Frontal cortex (tissue), 4 donors: ENCODE results near the gene PNCK. TPM values are rescaled to one million over a fixed set of nuclear protein-coding genes. Genes with fewer than 3 reads are reported as not detected.

Experiments used
- DNase-seq, 2 donors: peaks; one replicate each; pipeline ENCODE4 v3.0.0; 2012; ENCODE audit warnings: low spot score in 2 of 2
- FAIRE-seq: peaks from 2 replicates; lab custom pipeline; 2012; peaks lifted over from hg19 to GRCh38; lab: Jason Lieb, UNC
- total RNA-seq: library from RNA; depleted of rRNA; stranded (reverse); fragments of >200 nt; gene quantifications from one replicate; pipeline ENCODE4 v1.2.3, GENCODE V29; 2014
- donor health status: control.
- donor health status: control.
- donor health status: control.

PNCK gene
- total RNA-seq, 1 donor from 2014 or later, result 18.3 TPM

DNA sequence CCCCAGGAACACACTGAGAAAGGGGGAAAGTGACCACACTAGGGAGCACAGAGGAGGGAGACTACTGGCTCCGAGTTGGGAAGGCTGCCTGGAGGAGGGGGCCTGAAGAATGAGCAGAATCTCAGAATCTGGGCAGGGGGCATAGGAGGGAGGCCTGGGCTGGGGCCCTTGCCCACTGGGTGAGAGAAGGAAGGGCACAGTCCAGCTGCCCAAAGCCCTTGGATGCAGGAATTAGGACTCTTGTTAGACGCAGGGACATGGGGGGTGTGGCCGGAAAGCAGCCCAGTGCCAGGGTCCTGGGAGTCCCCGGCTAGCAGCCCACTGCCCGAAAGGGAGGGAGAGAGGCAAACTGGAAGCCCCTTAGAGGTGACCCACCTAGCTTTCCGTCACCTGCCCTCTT, 28.5 kb downstream of the PNCK start:
- FAIRE-seq, result no peak

DNA sequence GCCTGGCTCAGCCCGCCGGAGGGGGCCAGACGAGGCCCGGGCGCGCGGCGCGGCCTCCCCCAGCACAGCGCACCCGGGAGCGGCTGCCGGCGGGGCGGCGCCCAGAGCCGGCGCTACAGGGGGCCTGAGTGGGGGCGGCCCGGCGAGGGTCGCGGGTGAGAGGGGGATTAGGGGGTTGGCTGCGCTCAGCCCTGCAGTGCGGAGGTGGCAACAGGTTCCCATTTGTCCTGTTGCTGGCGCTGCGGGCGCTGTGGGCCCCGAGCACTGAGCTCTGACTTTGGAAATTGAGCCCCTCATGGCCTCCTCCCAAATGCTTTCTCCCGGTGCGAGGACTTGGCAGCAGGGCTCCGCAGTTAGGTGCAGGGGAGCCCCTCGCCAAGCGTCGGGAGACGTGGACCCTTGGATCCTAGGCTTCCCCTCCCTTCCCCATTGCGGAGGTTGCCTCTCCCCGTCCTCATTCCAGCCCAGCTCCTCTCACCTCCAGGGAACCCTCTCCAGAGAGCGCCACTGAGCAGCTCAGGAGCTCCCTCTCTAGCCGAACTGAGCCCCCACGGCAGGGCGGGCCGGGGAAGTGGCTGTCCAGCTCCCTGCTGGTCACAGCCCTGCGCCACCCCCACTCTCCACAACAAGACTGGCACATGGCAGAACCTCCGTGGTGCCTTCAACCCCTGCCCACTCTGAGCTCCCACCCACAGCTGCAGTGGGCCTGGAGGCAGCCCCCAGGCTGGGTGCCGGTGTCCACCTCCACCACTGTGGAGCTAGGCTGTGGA, 29.1 kb downstream of the PNCK start:
- FAIRE-seq, result no peak
- DNase-seq, result peak in 1 of 2 donors; percentile 34

More for the DNA sequence above, 28.5 kb downstream of the PNCK start:
- DNase-seq, result no peak

DNA sequence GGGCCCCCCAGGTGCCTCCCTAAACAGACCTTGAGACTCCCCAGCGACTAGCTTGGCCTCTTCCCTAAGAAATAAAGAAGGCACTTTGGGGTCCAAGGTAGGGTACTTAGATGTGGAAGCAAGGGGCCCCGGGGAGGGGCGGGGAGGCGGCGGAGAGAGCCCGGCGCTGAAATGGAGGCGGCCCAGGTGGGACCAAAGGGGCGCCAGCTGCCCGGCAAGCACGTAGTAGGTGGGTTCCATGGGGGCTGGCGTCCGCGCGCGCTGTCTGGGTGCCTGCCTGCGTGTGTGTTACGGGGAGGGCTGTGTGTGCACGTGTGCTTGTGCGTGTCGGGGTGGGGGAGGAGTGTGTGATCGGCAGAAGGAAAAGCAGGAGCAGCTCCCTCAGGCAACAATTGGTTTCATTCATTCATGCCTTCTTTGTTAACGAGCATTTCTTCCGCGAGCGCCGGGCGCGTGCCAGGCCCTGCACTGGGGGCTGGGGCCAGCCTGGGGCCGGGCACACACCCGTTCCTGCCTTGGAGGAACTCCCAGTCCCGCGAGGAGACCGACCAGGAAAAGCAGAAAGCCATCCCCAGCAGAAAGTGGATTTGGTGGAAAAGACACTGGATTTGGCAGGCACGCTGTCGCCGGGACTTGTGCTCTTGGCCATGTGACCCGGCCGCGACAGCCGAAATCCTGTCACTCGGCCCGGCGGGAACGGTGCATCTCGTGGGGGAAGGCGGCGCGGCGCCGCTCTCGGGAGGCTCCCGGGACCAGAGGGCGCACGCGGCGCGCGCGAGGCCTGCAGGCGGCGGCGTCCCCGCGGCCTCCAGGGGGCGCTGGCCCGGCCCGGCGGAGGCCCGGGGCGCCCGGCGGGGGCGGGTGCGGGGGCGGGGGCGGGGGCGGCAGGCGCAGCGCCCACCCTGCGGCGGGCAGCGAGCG, 29.9 kb downstream of the PNCK start:
- FAIRE-seq, result no peak

DNA sequence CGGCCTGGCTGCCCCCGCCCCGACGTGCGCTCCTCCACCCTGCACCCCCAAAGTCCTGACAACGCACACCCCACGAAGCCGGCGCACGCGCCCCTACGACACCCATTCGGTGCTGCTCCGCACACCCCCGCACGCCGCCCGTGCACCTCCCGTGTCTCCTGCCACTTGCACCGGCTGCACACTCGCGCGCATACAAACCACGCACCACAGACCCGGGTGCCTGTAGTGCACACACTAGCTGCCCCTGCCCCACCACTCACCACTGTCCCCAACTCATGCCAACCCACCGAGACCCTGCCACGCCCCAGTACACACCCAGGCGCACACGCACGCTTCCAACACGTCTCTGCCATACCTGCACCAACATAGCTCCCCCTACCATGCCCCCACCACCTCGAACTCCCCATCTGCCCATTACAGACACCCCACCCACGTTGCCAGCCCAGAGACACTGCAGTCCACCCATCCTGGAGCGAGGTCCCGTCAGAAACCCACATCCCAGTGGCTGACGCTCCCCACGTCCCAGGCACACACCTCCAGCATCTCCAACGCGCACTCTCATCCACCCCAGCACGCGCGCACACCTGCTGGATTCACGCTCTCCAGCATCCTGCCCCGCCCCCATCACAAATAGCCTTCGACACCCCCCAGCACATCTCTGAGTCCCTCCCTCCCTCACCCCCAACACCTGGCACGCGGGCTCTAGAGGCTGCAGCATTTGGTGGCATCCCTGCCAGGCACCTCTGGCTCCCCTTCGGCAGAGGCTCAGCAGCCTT, 30.8 kb downstream of the PNCK start:
- FAIRE-seq (no peak), DNase-seq (peak in 1 of 2 donors; percentile 27)

More for the DNA sequence above, 29.9 kb downstream of the PNCK start:
- DNase-seq, result peak; percentile 62 to 73

DNA sequence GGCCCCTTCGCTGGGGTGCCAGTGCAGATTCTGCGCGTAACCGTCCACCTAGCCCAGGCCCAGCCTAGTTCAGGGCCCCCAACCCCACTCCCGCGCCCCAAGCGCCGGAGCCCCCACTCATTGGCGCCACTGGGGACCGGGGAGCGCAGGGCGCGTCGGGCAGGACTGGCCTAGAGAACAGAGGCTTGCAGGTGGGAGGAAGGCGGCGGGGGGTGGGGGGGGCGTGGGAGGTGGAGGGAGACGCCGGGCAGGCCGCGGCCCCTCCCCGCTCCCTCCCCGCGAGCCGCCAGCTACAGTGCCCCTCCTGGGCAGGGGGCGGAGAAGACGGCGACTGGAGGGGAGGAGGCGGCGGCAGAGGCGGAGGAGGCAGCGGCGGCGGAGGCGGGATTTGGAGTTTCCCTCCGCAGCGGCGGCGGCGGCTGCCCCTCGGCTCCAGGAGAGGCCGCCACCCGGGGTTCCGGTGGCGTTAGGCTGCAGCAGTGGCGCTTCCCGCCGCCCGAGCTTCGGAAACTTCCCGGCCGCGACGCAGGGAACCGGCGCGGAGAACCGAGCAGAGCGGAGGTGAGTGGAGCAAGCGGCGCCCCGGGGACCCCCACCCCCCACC, 31.5 kb downstream of the PNCK start:
- peak in 1 of 2 donors; percentile 41 for DNase-seq
- no peak for FAIRE-seq

DNA sequence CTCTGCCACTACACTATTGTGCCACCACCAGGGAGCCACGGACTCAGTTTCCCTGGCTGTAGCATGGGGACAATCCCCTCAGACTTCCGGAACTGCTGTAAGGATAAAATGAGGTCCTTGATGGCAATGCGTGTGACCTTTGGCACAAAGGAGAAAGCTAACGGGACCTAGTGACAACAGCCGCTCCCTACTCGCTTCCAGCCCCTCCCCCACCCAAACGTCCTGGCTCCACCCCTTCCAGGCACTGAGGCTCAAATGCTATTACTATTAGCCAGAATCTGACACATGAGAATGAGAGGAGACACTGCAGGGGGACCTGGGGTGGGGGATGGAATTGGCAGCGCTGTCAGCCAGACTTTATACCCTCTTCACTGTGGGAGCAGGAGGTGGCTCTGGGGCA, 32.0 kb downstream of the PNCK start:
- FAIRE-seq, result no peak

DNA sequence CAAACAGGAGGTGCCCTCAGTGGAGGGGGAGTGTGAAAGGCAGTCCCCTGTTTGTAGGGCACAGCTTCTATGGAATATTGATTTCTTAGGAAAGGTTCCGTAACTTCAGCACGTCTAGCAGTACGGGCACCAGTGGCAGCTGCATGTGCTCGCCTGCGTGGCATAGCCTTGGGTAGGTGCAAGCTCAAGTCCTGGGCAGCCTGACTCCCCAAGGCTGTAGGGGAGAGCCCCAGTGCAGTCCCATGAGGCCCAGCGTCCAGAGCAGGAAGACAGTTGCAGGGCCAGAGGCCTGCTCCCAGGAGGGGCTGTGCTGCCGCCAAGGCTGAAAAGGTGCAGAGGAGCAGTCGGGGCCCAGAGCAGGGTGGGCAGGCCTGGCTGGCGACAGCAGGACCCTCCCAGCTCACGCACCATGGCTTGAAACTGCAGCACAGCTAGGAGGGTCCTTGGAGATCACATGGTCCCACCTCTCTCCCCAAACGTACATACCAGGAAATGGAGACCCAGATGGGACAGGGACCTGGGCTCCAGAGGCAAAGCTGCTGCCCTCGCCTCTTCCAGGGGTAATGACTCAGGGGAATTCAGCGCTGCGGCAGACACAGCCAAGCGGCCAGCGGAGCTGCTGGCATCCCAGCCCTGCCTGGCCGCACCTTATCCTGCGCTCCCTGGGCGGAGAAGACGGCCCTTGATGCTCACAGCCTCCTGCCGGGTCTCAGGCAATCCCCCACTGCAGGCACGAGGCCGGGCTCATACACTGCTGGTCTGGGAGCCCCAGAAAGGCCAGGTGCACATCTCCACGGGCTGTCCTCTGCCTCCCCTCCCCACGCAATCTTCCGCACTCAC, 32.7 kb downstream of the PNCK start:
- DNase-seq, result no peak
- no peak for FAIRE-seq

More for the DNA sequence above, 32.0 kb downstream of the PNCK start:
- peak in 1 of 2 donors; percentile 23 for DNase-seq

DNA sequence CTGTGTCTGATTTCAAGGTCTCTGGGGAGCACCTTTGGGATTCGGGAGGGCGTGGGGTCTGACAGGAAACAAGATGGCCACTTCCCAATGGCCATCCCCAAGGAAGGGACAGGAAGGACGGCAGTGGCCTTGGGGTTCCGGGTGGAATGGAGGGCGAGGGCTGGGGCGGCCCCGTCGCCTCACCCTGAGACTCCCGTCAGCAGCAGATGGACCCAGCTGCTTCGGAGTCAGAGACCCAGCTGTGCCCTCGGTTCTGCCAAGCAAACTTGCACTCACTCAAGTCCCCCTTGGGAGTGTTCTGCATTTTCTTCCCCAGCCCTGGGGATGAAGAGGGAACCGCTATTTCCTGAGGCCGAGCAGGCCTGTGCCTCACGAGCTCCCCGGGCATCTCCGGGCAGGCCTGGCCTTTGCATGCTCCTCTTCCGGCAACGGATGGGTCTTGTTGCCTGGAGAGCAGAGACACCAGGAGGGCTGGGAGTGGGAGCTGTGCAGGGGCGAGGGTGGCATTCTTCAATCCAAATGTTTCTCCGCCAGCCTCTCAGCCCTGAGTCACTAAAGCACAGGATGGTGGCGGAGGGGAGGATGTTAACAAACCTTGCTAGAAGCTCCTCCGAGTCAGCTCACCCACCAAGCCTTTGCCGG, 33.4 kb downstream of the PNCK start:
- FAIRE-seq (no peak), DNase-seq (no peak)

DNA sequence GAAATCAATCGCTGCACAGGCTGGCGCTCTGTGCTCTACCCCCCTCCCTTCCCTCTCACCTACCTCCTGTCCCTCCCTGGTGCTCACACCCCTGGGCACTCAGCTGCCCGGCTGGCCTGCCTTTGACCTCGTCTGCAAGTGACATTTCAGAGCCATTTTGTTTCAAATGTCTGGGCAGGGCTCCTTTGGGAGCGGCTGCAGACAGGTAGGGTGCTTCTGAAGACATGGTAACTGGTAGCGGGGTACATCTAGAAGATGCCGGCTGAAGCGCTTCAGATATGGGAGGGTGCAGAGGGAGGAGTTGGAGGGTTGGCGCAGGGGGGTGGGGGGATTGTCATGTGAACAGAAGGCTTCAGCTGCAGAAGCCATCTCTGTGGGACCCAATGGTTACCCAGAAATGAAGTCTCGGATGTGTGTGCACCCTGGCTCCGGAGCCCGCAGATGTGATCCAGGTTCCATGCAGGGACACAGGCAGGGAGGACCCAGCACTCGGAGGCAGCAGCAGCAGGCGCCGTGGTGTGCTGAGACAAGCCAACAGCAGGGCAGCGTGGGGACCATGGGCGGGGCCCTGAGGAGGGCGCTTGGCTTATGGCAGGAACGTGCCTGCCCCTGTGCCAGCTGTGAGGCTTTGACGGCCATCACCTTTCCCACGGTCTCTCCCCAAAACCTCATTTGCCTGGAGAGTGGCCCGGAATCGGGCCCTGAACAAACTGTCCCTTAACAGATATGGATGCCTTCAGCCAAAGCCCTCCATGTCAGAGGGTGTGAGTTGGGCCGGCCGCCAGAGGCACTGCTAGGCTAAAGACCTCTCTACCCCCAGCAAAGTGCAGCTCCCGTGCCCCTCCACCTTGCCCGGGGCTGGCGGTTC, 34.2 kb downstream of the PNCK start:
- no peak for DNase-seq
- no peak for FAIRE-seq

DNA sequence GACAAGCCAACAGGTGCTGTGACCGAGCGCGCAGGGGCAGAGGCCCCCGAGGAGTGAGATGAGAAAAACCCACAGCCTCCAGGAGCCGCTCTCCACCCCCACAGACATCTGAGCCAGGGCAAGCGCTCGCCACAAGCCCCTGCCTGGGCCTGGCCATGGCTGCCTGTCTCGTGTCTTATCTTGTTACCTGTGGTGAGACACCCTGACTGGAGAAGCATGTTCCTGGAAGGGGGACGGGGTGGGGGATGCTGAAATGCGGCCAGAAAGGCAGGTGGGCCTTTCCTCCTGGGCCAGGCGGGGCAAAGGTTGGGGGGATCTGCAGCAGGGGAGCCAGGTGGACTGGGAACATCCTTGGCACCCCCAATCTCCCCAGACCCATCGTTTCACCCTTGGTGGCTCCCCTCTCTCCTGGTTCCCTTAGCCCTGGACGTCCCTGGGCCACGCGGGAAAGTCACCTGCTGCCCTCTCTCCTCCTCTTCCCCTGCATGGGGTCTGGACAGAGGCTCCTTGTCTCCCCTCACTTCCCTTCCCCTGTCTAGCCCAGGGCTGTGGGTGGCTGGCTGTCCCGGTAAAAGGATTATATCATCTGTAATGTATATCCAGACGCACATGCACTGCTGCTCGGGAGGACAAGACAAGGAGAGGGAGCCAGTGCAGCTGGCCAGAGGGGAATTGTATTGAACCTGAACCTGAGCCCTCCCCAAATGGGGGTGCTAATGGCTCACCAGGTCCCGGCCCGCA, 35.0 kb downstream of the PNCK start:
- FAIRE-seq, result no peak

DNA sequence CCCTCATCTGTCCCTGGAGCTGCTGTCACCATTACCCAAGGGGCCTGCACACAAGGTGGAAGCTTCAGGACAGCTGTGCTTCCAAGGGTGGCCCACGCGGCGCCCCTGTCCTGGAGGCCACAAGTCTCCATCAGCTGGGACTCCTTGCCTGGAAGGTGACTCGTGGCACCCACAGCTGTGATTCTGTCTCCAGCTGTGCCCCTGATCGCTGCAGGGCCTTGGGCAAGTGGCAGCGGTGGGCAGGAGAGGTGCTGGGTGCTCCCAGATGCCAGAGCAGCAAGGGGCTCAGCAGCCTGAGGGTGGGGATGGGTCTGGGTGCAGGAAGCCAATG, 35.6 kb downstream of the PNCK start:
- FAIRE-seq (no peak), DNase-seq (no peak)

More for the DNA sequence above, 35.0 kb downstream of the PNCK start:
- no peak for DNase-seq

DNA sequence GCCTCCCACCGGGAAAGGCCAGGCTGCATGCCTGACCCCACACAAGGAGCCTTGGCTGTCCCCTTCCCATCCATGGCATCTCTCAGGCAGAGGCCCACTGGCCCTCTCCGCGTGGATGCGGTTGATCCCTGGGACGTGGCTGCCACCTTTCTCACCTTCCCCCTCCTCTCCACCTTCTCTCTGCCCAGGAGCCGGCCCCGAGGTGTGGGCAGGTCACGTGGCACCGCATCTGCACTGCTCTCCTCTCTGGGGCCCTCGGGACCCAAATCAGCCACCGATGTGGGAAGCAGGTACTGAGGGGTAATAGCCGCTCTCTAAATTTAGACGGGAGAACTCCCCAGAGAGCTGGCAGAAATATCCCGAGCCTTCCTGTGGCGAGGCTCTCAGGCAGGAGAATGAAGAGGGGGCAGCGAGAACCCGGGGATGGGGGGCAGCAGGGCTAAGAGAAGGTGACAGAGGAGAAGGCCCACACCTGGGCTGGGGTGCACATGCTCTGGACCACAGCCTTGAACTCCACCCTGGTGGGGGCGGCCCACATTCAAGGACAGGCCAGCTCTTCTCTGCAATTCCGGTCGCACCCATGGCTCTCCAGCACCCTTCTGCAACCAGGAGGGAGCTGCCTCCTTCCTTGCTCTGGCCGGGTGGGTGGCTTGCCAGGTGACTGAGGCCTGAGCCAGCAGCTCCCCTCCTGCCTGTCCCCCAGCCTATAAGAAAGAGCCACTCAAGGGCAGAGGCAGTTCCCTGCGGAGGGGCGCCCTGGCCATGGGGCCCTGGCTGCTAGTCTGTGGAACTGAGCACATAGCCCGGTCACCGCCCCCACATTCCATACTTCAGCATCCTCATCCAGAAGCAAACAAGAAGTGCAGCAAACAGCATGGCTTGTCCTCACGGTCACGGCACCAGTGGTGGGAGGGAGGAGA, 36.2 kb downstream of the PNCK start:
- DNase-seq (no peak), FAIRE-seq (no peak)

DNA sequence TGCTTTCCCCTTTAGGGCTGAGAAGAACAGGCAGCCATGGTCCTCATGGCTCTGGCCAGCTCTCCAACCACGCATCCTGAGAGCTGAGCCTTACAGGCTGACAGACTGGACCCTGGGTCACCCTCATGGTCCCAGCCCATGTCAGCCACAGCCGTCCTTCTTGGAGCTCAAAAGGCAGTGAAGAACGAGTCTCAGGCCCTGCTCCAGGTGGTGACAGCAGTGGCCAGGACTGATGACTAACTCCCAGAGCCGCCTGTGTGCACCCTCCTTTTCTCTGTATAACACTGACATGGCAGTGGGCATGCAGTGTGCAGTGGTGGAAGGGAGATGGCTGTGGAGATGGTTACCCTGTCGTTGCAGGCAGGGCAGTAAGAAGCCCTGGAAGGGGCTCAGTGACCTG, 36.9 kb downstream of the PNCK start:
- FAIRE-seq, result no peak
- no peak for DNase-seq

DNA sequence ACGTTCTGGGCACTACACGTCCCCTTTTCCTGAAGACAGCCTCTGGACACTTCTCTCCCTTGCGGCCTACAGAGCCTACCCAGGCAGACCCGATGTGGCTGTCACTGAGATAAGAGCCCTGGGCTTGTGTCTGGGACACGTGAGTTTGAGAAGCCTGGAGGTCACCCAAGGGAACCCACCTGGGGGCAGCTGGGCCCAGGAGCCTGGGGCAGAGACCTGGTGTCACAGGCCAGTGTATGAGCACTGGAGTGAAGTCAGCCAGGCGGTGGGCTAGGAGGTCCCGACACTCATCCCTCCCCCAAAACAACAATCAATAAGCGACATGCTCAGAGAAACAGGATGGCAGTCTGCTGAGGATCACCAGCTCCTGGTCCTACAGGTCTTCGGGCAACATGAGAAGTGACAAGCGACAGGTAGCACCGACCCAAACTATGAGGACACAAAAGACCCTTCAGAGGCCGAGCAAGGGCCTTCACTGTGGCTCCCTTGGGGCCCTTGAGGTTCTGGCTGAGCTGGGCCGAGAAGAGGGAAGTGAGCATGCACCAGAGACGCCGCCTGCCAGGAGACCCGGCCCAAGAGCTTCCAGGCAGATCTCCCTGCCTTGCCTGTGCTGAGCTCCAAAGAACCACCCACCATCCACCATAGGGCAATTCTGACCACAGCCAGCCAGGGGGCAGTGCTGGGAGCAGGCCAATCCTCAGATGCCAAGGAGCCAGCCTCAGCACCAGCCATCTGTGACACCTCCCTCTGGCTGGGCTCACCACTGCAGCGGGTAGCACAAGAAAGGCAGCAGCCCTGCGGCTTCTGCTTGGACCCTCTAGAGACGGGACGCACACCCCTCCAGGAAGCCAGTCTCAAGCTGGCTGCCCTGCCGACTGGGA, 37.6 kb downstream of the PNCK start:
- DNase-seq (no peak), FAIRE-seq (no peak)

DNA sequence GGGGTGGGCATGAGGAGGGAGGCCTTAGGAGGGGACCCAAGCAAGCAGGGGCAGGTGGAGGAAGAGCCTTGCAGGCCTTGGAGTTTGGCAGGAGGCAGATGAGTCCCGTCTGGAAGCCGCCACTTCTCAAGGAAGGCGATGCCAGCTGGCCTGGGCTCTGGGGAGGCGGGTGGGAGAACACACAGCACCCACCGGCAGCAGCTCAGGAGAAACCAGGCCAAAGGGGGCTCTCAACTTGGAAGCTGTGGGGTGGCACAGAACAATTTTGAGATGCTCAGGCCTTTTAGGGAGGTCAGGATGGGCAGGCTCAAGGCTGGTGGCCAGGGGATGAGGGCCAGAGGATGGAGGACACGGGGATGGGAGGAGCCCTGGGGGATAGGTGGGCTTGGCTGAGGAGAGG, 38.2 kb downstream of the PNCK start:
- FAIRE-seq, result no peak
- no peak for DNase-seq
